COLO829 (cell line): ENCODE results near the gene ATXN7L2.
"Not testable (repeated sequence)": the region's sequence is repeated elsewhere in the genome, so short reads cannot be mapped to it uniquely, and the experiment has no call there.

Experiments used
- DNase-seq: peaks from one replicate; pipeline ENCODE4 v3.0.0; 2012; ENCODE audit warnings: low spot score

Gene ATXN7L2, protein sequence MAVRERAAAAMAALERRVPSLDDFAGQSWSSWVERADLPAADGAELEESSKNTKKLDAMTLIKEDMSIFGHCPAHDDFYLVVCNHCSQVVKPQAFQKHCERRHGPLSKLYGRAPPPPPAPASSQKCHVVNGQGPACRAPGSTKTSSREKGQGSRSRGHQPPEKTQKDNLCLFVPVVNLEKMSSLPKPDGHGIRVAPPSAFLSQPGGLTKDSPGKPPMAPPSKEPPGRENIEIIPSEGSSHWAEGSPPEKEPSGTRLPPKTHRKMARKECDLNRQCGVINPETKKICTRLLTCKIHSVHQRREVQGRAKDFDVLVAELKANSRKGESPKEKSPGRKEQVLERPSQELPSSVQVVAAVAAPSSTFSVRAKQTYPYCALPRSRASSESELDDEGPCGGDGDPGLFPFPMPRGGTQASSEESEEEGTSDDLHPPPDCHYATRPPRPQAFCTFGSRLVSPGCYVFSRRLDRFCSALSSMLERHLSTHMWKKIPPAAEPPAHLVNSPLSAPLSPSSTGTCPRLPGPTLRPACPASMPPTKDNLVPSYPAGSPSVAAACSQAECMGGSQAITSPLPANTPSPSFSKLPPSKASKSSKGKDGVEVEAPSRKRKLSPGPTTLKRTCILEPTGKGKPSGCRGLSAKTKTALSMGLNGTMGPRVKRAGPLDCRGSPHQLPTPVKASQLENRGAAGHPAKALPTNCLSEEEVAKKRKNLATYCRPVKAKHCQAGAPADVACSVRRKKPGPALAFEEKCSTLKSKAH

DNA sequence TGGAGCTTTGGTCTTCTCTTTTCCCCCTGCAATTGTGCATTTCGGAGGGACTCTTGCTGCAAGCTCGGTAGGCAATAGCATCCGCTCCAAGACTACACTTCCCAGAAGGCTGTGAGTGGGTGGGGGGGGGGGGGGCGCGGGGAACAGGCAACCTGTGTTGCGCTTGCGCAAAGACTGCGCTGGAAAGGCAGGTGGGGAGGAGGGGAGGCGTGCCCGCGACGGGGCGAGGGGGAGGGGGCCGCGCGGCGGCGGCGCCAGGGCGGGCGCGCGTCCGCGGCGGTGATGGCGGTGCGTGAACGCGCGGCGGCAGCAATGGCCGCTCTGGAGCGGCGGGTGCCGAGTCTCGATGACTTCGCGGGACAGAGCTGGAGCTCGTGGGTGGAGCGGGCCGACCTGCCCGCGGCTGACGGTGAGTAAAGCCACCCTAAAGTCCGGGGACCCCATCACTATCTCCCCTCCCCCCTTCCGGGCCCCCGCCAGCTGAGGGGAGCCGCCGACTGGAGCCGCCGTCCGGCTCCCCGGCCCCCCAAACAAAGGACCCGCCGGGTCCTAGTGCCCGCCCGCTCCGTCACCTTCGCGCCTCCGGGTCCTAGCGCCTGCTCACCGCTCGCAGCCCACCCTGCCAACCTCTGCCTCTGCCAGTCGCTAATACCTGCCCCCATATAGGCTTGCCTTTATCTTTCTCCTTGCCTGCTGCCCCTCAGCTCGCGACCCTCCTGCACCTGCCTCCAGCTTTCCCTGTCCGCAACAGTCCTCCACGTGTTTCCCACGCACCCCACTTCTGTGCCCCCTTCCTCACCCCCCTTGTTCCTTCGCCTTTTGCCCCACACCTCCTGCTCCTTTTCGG lies at the start of gene ATXN7L2:
Gene ATXN7L2 (plus strand): TSS at position 234 of the 847 bp plus-strand sequence. CDS start 49 bp downstream, at position 283.
- peak; percentile 97 for DNase-seq

DNA sequence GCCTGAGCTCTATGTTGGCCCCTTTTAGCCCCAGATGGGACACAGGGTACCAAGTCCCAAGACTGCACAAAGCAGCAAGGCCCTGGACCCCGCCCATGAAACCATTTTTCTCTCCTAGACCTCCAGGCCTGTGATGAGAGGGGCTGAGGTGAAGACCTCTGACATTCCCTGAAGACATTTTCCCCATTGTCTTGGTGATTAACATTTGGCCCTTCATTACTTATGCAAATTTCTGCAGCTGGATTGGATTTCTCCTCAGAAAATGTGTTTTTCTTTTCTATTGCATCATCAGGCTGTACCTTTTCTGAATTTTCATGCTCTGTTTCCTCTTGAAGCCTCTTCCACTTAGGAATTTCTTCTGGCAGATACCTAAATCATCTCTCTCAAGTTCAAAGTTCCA lies 49.2 kb upstream of the ATXN7L2 start:
- no peak for DNase-seq

DNA sequence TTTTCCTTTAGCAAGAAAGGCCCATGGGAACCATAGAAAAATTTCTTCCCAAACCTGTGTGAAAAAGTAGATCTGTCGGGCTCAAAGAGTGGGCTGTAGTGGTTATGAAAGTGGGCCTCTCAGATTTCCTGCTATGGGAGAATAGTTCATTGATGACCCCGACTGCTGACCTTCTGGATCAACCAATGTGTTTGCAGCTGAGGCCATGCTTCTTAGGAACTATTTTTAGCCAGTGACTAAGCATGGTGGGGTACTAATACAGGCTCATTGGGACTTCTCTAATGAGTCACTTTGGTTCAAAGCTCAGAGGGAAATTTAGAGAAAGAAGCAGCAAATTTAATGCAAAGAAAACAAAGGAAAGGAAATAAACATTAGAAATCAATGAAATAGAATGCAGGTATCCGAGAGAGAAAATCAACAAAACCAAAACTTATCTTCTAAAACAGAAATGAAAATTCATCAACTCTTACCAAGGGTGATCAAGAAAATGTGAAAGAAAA lies 44.9 kb upstream of the ATXN7L2 start:
- peak; percentile 29 for DNase-seq

DNA sequence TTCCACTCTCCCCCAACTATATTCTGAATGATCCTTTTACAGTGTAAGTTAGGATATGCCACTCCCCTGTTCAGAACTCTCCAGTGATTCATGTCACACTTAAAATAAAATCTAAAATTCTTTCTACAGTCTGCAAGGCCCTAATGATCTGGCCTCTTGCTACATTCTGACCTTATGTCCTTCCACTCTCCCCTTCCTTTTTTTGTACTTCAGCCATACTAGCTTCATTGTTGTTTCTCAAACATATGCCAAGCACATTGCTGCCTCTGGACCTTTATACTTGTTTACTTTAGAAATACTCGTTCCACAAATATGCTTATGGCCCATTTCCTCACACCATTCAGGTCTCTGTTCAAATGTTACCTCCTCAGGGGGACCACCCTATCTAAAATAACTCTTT lies 42.6 kb upstream of the ATXN7L2 start:
- no peak for DNase-seq

GRCh38 chr1:109443476-109443875 lies 40.2 kb upstream of the ATXN7L2 start:
- DNase-seq: no peak

DNA sequence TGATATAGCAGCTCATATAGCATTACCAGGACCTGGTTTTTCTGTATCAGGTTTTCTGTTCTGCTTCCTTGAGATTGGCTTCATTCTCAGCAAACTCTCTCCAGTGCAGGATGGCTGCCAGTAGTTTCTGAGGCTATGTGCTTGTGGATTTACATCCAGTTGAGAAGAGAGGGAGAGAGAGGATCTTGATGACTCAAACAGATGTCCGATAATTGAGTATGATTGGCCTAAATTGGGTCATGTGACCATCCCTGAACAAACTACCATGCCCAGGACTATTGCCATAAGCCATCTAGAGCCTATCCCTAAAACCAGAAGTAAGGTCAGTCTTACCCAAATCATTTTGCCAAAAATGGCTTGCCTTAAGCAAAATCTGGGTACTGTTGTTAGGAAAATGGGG lies 39.4 kb upstream of the ATXN7L2 start:
- no peak for DNase-seq

DNA sequence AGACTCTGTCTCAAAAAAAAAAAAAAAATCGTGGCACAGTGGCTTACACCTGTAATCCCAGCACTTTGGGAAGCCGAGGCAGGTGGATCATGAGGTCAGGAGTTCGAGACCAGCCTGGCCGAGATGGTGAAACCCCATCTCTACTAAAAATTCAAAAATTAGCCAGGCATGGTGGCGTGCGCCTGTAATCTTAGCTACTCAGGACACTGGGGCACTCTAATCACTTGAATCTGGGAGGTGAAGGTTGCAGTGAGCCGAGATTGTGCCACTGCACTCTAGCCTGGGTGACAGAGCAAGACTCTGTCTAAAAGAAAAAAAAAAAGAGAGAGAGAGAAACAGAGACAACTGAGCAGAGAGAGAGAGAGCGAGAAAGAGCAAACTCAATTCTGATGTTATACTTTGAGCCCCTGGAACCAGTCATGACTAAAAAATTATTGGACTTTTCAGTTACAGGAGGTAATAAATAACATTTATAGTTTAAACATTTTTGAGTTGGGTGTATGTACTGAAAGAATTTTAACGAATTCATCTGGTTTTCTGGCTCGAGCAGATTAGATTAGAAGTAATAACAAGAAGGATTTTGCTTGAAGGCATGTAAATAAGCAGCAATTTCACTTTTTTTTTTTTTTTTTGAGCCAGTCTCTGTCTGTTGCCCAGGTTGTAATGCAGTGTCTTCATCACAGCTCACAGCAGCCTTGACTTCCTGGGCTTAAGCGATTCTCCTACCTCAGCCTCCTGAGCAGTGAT lies 37.6 kb upstream of the ATXN7L2 start:
- not testable (repeated sequence) for DNase-seq

- DNase-seq: no peak
Observed at GRCh38 chr1:109447524-109447923, 36.2 kb upstream of the ATXN7L2 start.

GRCh38 chr1:109454497-109455133 lies 29.1 kb upstream of the ATXN7L2 start:
- DNase-seq: no peak

- no peak for DNase-seq
Observed at GRCh38 chr1:109457819-109458218, 25.9 kb upstream of the ATXN7L2 start.

DNA sequence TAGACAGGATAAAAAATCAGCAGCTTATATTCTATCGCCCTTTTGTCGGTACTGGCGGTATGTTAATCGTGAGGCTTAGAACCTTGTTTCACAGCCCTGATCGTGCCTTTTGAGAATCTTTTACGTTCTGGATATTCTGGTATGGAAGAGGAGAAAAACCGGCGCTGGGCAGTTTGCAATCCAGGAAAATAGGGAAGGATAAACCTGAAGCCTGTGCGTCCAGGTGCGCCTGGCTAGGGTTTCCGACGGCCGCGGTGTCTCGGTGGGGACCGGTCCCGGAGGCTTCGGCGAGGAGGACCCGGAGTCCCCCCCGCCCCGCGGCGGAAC lies 17.6 kb upstream of the ATXN7L2 start:
- no peak for DNase-seq

GRCh38 chr1:109466452-109467300 lies 17.0 kb upstream of the ATXN7L2 start, which contains the start of gene SYPL2:
Gene SYPL2 (plus strand): TSS chr1:109466546. CDS start chr1:109466844, 298 bp downstream.
- no peak for DNase-seq

GRCh38 chr1:109467301-109467777 lies 16.4 kb upstream of the ATXN7L2 start:
- no peak for DNase-seq

GRCh38 chr1:109468061-109468460 lies 15.6 kb upstream of the ATXN7L2 start:
- DNase-seq: no peak

DNA sequence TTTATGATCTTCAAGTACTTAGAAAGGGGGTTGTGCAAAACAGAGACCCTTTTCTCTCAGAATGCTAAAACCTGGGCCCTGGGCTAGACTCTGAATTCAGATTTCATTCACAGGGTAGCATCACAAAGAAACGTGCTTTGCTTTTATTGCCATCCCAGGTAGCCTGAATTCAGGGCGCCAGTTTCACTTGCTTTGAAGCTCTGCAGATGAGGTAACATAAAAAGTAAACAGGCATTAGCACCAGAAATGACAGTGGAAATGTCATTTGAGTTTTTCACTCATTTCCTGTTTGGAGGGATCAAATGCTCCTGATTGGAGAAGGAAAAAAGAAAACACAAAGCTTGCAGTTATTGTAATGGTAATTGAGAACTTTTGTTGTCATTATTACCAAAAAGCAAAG lies 14.8 kb upstream of the ATXN7L2 start:
- no peak for DNase-seq

DNA sequence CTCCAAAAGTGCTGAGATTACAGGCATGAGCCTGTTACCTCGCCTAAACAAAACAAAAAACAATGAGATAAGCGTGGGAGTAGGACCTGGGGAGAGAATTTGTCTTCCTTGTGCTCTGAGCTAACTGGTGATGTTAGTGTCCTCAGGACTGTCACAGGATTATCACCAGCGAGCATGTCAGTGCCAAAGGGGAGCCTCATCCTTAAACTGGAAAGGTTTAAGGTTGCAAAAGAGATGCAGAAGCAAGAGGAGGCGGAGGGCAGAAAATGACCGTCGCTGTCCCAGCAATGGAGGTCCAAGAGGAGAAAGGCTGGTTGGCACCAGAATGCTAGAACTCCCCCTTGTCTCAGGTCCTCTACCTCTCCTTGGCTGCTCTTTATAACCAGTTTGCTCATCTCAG lies 13.5 kb upstream of the ATXN7L2 start:
- no peak for DNase-seq

GRCh38 chr1:109472779-109473178 lies 10.9 kb upstream of the ATXN7L2 start:
- no peak for DNase-seq

GRCh38 chr1:109473284-109474057 lies 10.2 kb upstream of the ATXN7L2 start:
- DNase-seq: not testable (repeated sequence)

GRCh38 chr1:109474697-109475096 lies 9.0 kb upstream of the ATXN7L2 start:
- no peak for DNase-seq
